CD4-positive, alpha-beta memory T cell (primary cell): ENCODE data around the gene WNT3A. TPM values are rescaled to one million over a fixed set of nuclear protein-coding genes. Genes with fewer than 3 reads are reported as not detected.
"Not testable (repeated sequence)": the region's sequence is repeated elsewhere in the genome, so short reads cannot be mapped to it uniquely, and the experiment has no call there.

Experiments used
- CTCF ChIA-PET: fragments of 350-600 bp; sonication (Branson Sonifier 250); formaldehyde crosslinking; loops from one replicate; lab custom pipeline; 2021; ENCODE audit warnings: inconsistent platforms; ENCODE audit not compliant: partially characterized antibody; lab: Charles Lee
- POLR2A ChIA-PET: fragments of 350-600 bp; sonication (Branson Sonifier 250); formaldehyde crosslinking; loops from one replicate; lab custom pipeline; 2021; ENCODE audit not compliant: partially characterized antibody; lab: Charles Lee
- DNase-seq, 5 donors: peaks; one replicate each; pipeline versions ENCODE4 v3.0.0 to v3.0.0-alpha.2; 2020 to 2022; ENCODE audit warnings: mixed read lengths in 1 of 5
- H3K27ac ChIP-seq: one replicate; pipeline ENCODE4 v1.7.0; 2013; ENCODE audit warnings: low read depth, low read length
- H3K27me3 ChIP-seq: 2 replicates; pipeline ENCODE4 v1.7.0; 2013; ENCODE audit warnings: mild to moderate bottlenecking, low read length, moderate library complexity; ENCODE audit not compliant: insufficient read depth
- H3K36me3 ChIP-seq: 2 replicates; pipeline ENCODE4 v1.7.0; 2013; ENCODE audit warnings: mild to moderate bottlenecking, low read length, moderate library complexity; ENCODE audit not compliant: insufficient read depth
- H3K4me1 ChIP-seq: 2 replicates; pipeline ENCODE4 v1.7.0; 2013; ENCODE audit warnings: mild to moderate bottlenecking, low read length, moderate library complexity; ENCODE audit not compliant: insufficient read depth
- H3K4me3 ChIP-seq, 2 donors: one replicate each; pipeline ENCODE4 v1.7.0; 2013; ENCODE audit warnings: low read length in 2 of 2, mild to moderate bottlenecking in 1 of 2
- H3K9me3 ChIP-seq, 2 donors: one replicate each; pipeline ENCODE4 v1.7.0; 2013; ENCODE audit warnings: low read length in 2 of 2, control low read depth in 1 of 2; ENCODE audit not compliant: control insufficient read depth in 1 of 2
- H3K27ac Mint-ChIP-seq, 7 donors: one replicate each; pipeline ENCODE4 v1.8.0; 2020 to 2021; ENCODE audit warnings: mixed read lengths in 7 of 7, mild to moderate bottlenecking in 6 of 7, inconsistent platforms in 3 of 7, moderate library complexity in 3 of 7
- H3K27me3 Mint-ChIP-seq, 2 donors: one replicate each; pipeline ENCODE4 v1.8.0; 2020 to 2021; ENCODE audit warnings: mixed read lengths in 2 of 2
- H3K36me3 Mint-ChIP-seq, 2 donors: one replicate each; pipeline ENCODE4 v1.8.0; 2020 to 2021; ENCODE audit warnings: mixed read lengths in 2 of 2, inconsistent platforms in 1 of 2, mild to moderate bottlenecking in 1 of 2
- H3K4me1 Mint-ChIP-seq, 4 donors: one replicate each; pipeline ENCODE4 v1.8.0; 2020 to 2021; ENCODE audit warnings: mixed read lengths in 4 of 4, mild to moderate bottlenecking in 1 of 4
- H3K4me3 Mint-ChIP-seq, 8 donors: one replicate each; pipeline ENCODE4 v1.8.0; 2020 to 2021; ENCODE audit warnings: mixed read lengths in 8 of 8, mild to moderate bottlenecking in 7 of 8, moderate library complexity in 6 of 8, inconsistent platforms in 3 of 8
- H3K9me3 Mint-ChIP-seq, 8 donors: one replicate each; pipeline ENCODE4 v1.8.0; 2020 to 2021; ENCODE audit warnings: mixed read lengths in 8 of 8, mild to moderate bottlenecking in 5 of 8, inconsistent platforms in 3 of 8, moderate library complexity in 1 of 8
- intact Hi-C: fragments of 100-400 bp; cut with micrococcal nuclease; formaldehyde crosslinking; loops from one replicate; pipeline ENCODE4 v1.15.1; 2023
- polyA plus RNA-seq, 2 donors: library from polyadenylated mRNA; unstranded; fragments of 300-500 nt; fragmentation: Illumina TruSeq; gene quantifications; one replicate each; pipeline ENCODE4 v1.2.3, GENCODE V29; 2021
- total RNA-seq, 2 experiments: library from RNA; stranded (reverse); gene quantifications; one replicate each; pipeline ENCODE4 v1.2.3, GENCODE V29; 2021

WNT3A gene
- total and polyA plus RNA-seq, 4 experiments from 2014 or later = not detected

- intact Hi-C loops = no loop called here
- Mint-ChIP-seq H3K4me3 (no peak overlapping the region), H3K27ac (no peak overlapping the region), H3K9me3 (no peaks in the 10 kb centered on the region), H3K36me3 (no peaks in the 10 kb centered on the region), H3K27me3 (peaks cover 7% of the 10 kb centered on the region in 2 donors), H3K4me1 (peaks cover 0 to 1% (median 0%) of the 10 kb centered on the region in 4 donors)
- no peak overlapping the region for H3K27ac ChIP-seq
- ChIA-PET POLR2A (no interaction called here), CTCF (no interaction called here)
- H3K36me3 ChIP-seq = no peaks in the 10 kb centered on the region
- H3K27me3 ChIP-seq = no peaks in the 10 kb centered on the region
- DNase-seq = no peak
- H3K9me3 ChIP-seq = no peaks in the 10 kb centered on the region
- H3K4me1 ChIP-seq = no peaks in the 10 kb centered on the region
- no peak overlapping the region for H3K4me3 ChIP-seq
These were observed 8.7 kb downstream of the WNT3A start for GRCh38 chr1:228015276-228016180.

GRCh38 chr1:228016181-228016510 lies 9.3 kb downstream of the WNT3A start:
- no peaks in the 10 kb centered on the region for H3K4me1 ChIP-seq
- ChIA-PET POLR2A (no interaction called here), CTCF (no interaction called here)
- no peaks in the 10 kb centered on the region for H3K9me3 ChIP-seq
- Mint-ChIP-seq H3K9me3 (no peaks in the 10 kb centered on the region), H3K27me3 (peaks cover 4 to 7% of the 10 kb centered on the region in 2 donors), H3K36me3 (no peaks in the 10 kb centered on the region), H3K4me3 (no peak overlapping the region), H3K27ac (no peak overlapping the region), H3K4me1 (no peaks in the 10 kb centered on the region)
- no peak overlapping the region for H3K4me3 ChIP-seq
- H3K27me3 ChIP-seq = no peaks in the 10 kb centered on the region
- no peak overlapping the region for H3K27ac ChIP-seq
- intact Hi-C loops = no loop called here
- no peak for DNase-seq
- H3K36me3 ChIP-seq = no peaks in the 10 kb centered on the region

- Mint-ChIP-seq H3K27ac (no peak overlapping the region), H3K9me3 (no peaks in the 10 kb centered on the region), H3K4me3 (no peak overlapping the region), H3K36me3 (no peaks in the 10 kb centered on the region), H3K4me1 (no peaks in the 10 kb centered on the region), H3K27me3 (peaks cover 0 to 5% of the 10 kb centered on the region in 2 donors)
- CTCF ChIA-PET = no interaction called here
- H3K27me3 ChIP-seq = no peaks in the 10 kb centered on the region
- DNase-seq = no peak
- POLR2A ChIA-PET = no interaction called here
- no peaks in the 10 kb centered on the region for H3K36me3 ChIP-seq
- no peak overlapping the region for H3K27ac ChIP-seq
- no peaks in the 10 kb centered on the region for H3K4me1 ChIP-seq
- intact Hi-C loops = no loop called here
- no peak overlapping the region for H3K4me3 ChIP-seq
- H3K9me3 ChIP-seq = no peaks in the 10 kb centered on the region
These were observed 10.0 kb downstream of the WNT3A start for GRCh38 chr1:228016653-228017355.

DNA sequence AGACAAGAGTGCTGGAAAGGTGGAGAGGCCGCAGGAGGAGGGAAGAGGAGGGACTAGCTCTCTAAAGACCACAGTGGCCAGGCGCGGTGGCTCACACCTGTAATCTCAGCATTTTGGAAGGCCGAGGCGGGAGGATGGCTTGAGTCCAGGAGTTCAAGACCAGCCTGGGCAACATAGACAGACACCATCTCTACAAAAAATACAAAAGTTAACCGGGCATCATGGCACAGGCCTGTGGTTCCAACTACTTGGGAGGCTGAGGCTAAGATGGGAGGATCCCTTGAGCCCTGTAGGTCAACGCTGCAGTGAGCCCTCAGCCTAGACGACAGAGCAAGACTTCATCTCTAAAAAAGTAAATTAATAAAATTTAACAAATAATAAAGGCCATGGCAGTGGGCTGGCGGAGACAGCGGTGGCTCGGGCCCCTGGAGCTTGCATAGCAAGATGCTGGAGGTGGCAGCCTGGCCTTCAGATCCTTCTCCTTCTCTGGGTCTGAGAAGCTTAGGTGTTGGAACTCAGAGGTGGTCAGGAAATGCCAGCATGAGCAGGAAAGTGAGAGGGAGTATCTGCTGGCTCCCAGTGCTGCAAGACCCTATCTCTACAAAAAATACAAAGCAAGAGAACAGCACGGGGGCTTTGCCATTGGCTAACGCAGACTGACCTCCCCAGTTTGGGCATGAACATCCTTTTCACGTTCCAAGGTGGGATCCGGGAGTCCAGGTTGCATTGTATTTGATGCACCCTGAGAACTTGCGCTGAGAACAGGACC lies 10.7 kb downstream of the WNT3A start:
- Mint-ChIP-seq H3K4me3 (no peak overlapping the region), H3K9me3 (no peaks in the 10 kb centered on the region), H3K27ac (no peak overlapping the region), H3K36me3 (no peaks in the 10 kb centered on the region), H3K4me1 (no peaks in the 10 kb centered on the region), H3K27me3 (peaks cover 0 to 5% of the 10 kb centered on the region in 2 donors)
- Histone ChIP-seq H3K4me1 (no peaks in the 10 kb centered on the region), H3K36me3 (no peaks in the 10 kb centered on the region), H3K27ac (no peak overlapping the region), H3K4me3 (no peak overlapping the region), H3K9me3 (no peaks in the 10 kb centered on the region), H3K27me3 (no peaks in the 10 kb centered on the region)
- ChIA-PET POLR2A (no interaction called here), CTCF (no interaction called here)
- intact Hi-C loops = no loop called here
- no peak for DNase-seq

GRCh38 chr1:228018125-228018398 lies 11.3 kb downstream of the WNT3A start:
- no peaks in the 10 kb centered on the region for H3K27me3 ChIP-seq
- Mint-ChIP-seq H3K27ac (no peak overlapping the region), H3K9me3 (no peaks in the 10 kb centered on the region), H3K36me3 (no peaks in the 10 kb centered on the region), H3K27me3 (peaks cover 0 to 4% of the 10 kb centered on the region in 2 donors), H3K4me3 (no peak overlapping the region), H3K4me1 (no peaks in the 10 kb centered on the region)
- CTCF ChIA-PET = interaction anchor here (0.7 kb wide), 1 partner anchor 384 kb away, joined by 3 read pairs; no protein-coding TSS in a partner anchor
- no peak for DNase-seq
- intact Hi-C loops = no loop called here
- H3K27ac ChIP-seq = no peak overlapping the region
- no peaks in the 10 kb centered on the region for H3K9me3 ChIP-seq
- no peaks in the 10 kb centered on the region for H3K4me1 ChIP-seq
- H3K36me3 ChIP-seq = no peaks in the 10 kb centered on the region
- POLR2A ChIA-PET = no interaction called here
- H3K4me3 ChIP-seq = no peak overlapping the region

DNA sequence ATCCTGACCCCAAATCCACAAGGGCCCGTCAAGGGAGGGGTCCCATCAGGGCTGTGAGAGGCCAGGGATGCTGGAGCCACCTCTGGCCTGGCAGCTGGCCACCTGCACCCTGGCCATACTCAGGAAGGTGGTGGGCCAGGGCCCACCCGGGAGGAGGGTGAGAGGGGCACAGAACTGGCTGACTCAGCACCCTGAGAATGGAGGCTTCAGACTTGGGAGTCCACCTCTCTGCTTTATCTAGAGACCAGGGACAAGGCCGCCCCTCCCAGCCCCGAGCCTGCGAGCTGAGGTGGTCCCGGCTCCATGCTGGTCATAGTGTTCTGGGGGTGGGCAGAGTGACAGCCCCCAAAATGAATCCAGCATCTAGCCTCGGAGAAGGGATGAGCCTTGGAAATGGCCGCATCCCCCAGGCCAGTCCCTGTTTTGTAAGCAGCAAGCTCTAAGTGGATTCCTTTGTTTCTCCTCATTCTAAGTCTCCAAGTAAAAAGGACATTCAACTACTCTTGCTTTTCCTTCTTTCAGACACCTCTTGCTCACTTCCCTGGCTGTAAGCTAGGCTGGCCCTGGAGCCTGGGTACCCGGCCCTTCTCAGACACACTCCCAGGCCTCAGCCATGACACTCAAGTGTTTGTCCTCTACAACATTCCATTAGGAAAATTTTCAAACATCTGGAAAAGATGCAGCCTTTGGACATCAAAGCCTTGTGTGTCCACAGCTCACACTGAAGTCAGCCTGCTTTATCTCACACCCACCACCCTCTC lies 12.3 kb downstream of the WNT3A start:
- no peak for DNase-seq
- H3K4me1 ChIP-seq = no peaks in the 10 kb centered on the region
- no peaks in the 10 kb centered on the region for H3K9me3 ChIP-seq
- H3K27me3 ChIP-seq = no peaks in the 10 kb centered on the region
- Mint-ChIP-seq H3K36me3 (no peaks in the 10 kb centered on the region), H3K4me1 (no peaks in the 10 kb centered on the region), H3K27ac (no peak overlapping the region), H3K27me3 (peaks cover 0 to 2% of the 10 kb centered on the region in 2 donors), H3K4me3 (no peak overlapping the region), H3K9me3 (no peaks in the 10 kb centered on the region)
- no peak overlapping the region for H3K27ac ChIP-seq
- CTCF ChIA-PET = no interaction called here
- no peak overlapping the region for H3K4me3 ChIP-seq
- POLR2A ChIA-PET = no interaction called here
- intact Hi-C loops = no loop called here
- no peaks in the 10 kb centered on the region for H3K36me3 ChIP-seq

DNA sequence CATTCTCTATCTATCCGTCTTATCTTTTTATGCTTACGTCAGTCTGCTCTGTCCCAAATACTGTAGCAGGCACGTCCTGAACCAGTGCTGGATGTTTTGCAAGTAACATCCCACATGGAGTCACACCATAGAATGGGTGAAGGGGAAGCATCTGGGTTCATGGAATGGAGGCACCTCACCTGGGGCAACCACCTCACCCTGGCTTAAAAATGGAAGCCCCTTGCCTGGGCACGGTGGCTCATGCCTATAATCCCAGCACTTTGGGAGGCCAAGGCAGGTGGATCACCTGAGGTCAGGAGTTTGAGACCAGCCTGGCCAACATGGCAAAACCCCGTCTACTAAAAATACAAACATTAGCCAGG lies 12.9 kb downstream of the WNT3A start:
- H3K36me3 ChIP-seq, POLR2A ChIA-PET, intact Hi-C loops: not testable (repeated sequence)

More for the DNA sequence above, 12.9 kb downstream of the WNT3A start:
- CTCF ChIA-PET, H3K27ac Mint-ChIP-seq, H3K27me3 ChIP-seq, DNase-seq, H3K27ac ChIP-seq, H3K4me1 ChIP-seq, H3K4me3 Mint-ChIP-seq, H3K27me3 Mint-ChIP-seq, H3K4me1 Mint-ChIP-seq, H3K9me3 Mint-ChIP-seq, H3K4me3 ChIP-seq, H3K36me3 Mint-ChIP-seq, H3K9me3 ChIP-seq: not testable (repeated sequence)
